Measurements from ENCODE around the gene UBASH3B. TPM values are rescaled to one million over a fixed set of nuclear protein-coding genes. Genes with fewer than 3 reads are reported as not detected.

The UBASH3B gene
- total RNA-seq, 1 donor from 2014 or later: 4.3 TPM

DNA sequence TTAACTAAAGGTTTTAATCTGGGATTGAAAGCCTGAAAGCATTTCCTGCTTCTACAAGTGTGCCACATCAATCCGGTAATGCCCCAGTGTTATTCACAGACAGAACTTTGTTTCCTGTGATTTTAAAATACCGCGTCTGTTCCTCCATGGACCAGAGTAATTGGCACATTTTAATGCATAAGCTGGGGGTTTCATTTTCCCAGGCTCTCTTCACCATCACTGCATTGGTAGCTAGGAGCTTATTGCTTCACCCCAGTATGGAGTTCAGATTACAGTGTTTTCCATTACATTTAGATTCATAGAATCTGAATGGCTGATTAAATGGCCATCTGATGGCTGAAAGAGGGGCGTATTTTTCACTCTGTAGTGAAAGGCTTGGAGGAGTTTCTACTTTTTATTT lies 157.1 kb downstream of the UBASH3B start:
- ATAC-seq (ENCODE audit: low read depth) (no peak), DNase-seq (no peak)
- ChIA-PET POLR2A (no interaction called here), CTCF (interaction anchor here (0.9 to 1.9 kb wide), 2 partner anchors 16 to 41 kb away, joined by 4 to 6 read pairs; no protein-coding TSS in a partner anchor)
- Mint-ChIP-seq H3K4me1 (peaks cover 47% of the 10 kb centered on the region), H3K9me3 (no peaks in the 10 kb centered on the region), H3K27ac (no peak overlapping the region), H3K36me3 (ENCODE audit: low read depth) (no peaks in the 10 kb centered on the region), H3K27me3 (no peaks in the 10 kb centered on the region), H3K4me3 (no peak overlapping the region)
- intact Hi-C loops (cut with micrococcal nuclease): no loop called here
- TF ChIP-seq, protein P1, sequence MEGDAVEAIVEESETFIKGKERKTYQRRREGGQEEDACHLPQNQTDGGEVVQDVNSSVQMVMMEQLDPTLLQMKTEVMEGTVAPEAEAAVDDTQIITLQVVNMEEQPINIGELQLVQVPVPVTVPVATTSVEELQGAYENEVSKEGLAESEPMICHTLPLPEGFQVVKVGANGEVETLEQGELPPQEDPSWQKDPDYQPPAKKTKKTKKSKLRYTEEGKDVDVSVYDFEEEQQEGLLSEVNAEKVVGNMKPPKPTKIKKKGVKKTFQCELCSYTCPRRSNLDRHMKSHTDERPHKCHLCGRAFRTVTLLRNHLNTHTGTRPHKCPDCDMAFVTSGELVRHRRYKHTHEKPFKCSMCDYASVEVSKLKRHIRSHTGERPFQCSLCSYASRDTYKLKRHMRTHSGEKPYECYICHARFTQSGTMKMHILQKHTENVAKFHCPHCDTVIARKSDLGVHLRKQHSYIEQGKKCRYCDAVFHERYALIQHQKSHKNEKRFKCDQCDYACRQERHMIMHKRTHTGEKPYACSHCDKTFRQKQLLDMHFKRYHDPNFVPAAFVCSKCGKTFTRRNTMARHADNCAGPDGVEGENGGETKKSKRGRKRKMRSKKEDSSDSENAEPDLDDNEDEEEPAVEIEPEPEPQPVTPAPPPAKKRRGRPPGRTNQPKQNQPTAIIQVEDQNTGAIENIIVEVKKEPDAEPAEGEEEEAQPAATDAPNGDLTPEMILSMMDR (IDR thresholded peaks at IDR 0.05): no peak

DNA sequence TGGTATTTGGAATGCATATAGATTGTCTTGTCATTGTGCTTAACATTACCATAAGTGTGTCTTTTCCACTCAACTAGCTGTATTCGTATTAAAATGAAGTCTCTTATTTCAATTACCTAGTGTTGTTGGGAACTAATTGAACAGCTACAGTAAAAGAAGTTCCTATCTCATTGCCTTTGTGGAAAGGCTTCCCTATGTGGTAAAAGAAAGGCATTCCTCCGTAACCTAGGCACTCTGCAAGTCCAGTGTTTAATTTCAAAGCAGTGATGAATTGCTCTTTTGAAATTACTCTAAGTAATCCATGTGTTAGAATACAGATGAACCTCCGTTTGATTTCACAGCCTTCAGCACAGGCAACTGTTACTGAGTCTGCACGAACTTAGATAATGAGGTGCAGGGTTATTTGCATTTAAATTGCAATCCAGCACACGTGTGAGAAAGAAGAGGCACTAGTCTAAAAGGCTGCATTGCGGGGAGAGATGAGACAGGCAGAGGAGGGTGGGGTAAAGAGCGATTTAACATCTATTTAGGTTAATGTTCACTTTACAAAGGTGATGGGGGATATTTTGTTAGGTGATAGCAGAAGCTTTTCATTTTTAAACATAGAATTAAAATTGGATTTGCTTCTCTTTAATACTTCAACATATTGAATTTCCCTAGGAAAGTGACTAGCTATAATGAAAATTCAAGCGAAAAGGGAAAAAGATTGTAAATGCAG lies 157.8 kb downstream of the UBASH3B start:
- no peaks in the 10 kb centered on the region for H3K36me3 Mint-ChIP-seq (ENCODE audit: low read depth)
- ChIA-PET POLR2A (no interaction called here), CTCF (interaction anchor here (0.9 to 1.9 kb wide), 3 partner anchors 17 to 41 kb away, joined by 4 to 6 read pairs (median 6); no protein-coding TSS in a partner anchor)
- H3K27ac Mint-ChIP-seq: no peak overlapping the region
- DNase-seq: no peak
- H3K9me3 Mint-ChIP-seq: peaks cover 2% of the 10 kb centered on the region
- H3K27me3 Mint-ChIP-seq: no peaks in the 10 kb centered on the region
- H3K4me1 Mint-ChIP-seq: peaks cover 41% of the 10 kb centered on the region
- no peak overlapping the region for H3K4me3 Mint-ChIP-seq
- no peak for ATAC-seq (ENCODE audit: low read depth)
- TF ChIP-seq, protein P1 (IDR thresholded peaks at IDR 0.05): no peak
- intact Hi-C loops (cut with micrococcal nuclease): no loop called here

DNA sequence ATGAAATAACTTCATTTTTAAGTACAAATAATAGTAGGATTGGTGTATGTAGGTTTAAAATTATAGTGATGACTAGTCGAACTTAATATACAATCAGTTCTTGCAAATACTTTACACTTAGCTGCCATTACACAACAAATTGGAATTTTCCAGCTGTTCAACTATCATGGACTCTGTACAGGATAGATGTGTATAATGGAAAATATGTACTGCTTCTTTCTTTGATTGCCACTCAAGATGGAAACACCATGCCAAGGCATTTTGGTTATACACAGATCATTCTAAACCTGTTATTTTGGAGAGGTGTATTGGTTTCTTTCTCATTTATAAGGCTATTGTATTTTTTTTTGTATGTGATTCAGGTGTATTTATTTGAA lies 158.4 kb downstream of the UBASH3B start:
- TF ChIP-seq, protein P1 (IDR thresholded peaks at IDR 0.05): no peak
- H3K4me3 Mint-ChIP-seq: no peak overlapping the region
- intact Hi-C loops (cut with micrococcal nuclease): loop anchor here (1.0 kb wide), 1 partner anchor 40 kb away; no protein-coding TSS in a partner anchor
- no peak overlapping the region for H3K27ac Mint-ChIP-seq
- no peaks in the 10 kb centered on the region for H3K27me3 Mint-ChIP-seq
- H3K36me3 Mint-ChIP-seq (ENCODE audit: low read depth): no peaks in the 10 kb centered on the region
- H3K4me1 Mint-ChIP-seq: peaks cover 35% of the 10 kb centered on the region
- POLR2A ChIA-PET: no interaction called here
- CTCF ChIA-PET: interaction anchor here (1.7 to 1.9 kb wide), 2 partner anchors 18 to 40 kb away, joined by 6 read pairs; no protein-coding TSS in a partner anchor
- H3K9me3 Mint-ChIP-seq: peaks cover 6% of the 10 kb centered on the region
- no peak for DNase-seq
- ATAC-seq (ENCODE audit: low read depth): no peak

DNA sequence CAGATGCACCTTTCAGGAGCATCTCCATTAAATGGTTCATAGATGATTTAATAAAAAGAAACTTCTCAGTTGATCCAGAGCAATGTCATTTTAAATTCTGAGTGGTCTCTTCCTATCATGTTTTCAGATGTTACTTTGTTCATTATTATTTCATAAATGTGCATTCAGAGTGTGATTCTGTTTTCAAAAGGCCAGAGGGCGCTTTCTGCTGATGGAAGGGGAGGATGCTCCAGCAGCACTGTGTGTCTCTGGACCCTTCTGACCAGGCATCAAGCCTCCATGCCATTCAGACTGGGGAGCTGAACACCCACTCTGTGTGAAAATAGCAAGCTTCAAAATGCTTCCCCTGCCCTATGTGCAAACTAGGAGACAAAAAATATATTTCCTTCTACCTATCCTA lies 158.9 kb downstream of the UBASH3B start:
- ChIA-PET POLR2A (no interaction called here), CTCF (interaction anchor here (0.9 to 1.7 kb wide), 2 partner anchors 18 to 39 kb away, joined by 3 to 6 read pairs; no protein-coding TSS in a partner anchor)
- intact Hi-C loops (cut with micrococcal nuclease): loop anchor here (1.0 kb wide), 1 partner anchor 40 kb away; no protein-coding TSS in a partner anchor
- ATAC-seq (ENCODE audit: low read depth): no peak
- TF ChIP-seq, protein P1 (IDR thresholded peaks at IDR 0.05): no peak
- peaks cover 2% of the 10 kb centered on the region for H3K36me3 Mint-ChIP-seq (ENCODE audit: low read depth)
- no peaks in the 10 kb centered on the region for H3K27me3 Mint-ChIP-seq
- peaks cover 11% of the 10 kb centered on the region for H3K9me3 Mint-ChIP-seq
- H3K4me1 Mint-ChIP-seq: peaks cover 30% of the 10 kb centered on the region
- DNase-seq: no peak
- H3K27ac Mint-ChIP-seq: no peak overlapping the region
- no peak overlapping the region for H3K4me3 Mint-ChIP-seq

DNA sequence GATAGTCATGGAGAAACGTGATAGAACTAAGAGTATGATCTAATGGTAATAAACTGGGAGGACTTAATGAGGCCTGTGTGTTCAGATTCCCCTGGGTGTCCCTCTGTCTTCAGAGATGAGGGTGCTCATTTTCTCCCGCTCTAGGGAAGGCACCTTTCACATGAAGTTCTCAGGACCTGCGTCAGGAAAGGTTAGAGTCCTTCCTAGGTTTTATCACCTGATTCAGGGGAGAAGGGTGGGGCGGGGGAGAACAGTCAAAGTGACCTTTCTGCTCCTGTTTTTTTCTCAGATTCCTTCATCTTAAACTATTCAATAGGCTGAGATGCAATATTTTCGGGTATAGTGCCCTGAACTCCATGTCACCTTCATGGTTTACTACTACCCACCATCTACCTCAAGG lies 160.4 kb downstream of the UBASH3B start:
- Mint-ChIP-seq H3K36me3 (ENCODE audit: low read depth) (peaks cover 10% of the 10 kb centered on the region), H3K27me3 (no peaks in the 10 kb centered on the region), H3K4me1 (peaks cover 21% of the 10 kb centered on the region), H3K9me3 (peaks cover 17% of the 10 kb centered on the region), H3K27ac (no peak overlapping the region), H3K4me3 (no peak overlapping the region)
- POLR2A ChIA-PET: no interaction called here
- ATAC-seq (ENCODE audit: low read depth) (no peak), DNase-seq (no peak)
- intact Hi-C loops (cut with micrococcal nuclease): no loop called here
- CTCF ChIA-PET: interaction anchor here (0.6 kb wide), 1 partner anchor 38 kb away, joined by 3 read pairs; no protein-coding TSS in a partner anchor
- TF ChIP-seq, protein P1 (IDR thresholded peaks at IDR 0.05): no peak

Measured in activated B cell treated with CpG ODN at 0.5 μM for 24 hours (primary cell).